Spleen (tissue), 11 donors: ENCODE measurements around the gene BASP1. TPM values are rescaled to one million over a fixed set of nuclear protein-coding genes. Genes with fewer than 3 reads are reported as not detected.
A peak's percentile ranks its signal among the peaks of the same experiment; 100 is the strongest.

ENCODE experiments used
- DNase-seq: peaks from one replicate; pipeline ENCODE4 v3.0.0-alpha.2; 2020
- H3K27ac ChIP-seq, 8 donors: fragments of 200-600 bp; sonication (generic) in 7 of 8; 1 replicate in 4 of 8; 2 replicates in 4 of 8; pipeline versions ENCODE4 v1.5.0 to v1.8.0; 2016 to 2021; ENCODE audit warnings: inconsistent platforms in 4 of 8, mild to moderate bottlenecking in 4 of 8, moderate library complexity in 1 of 8
- H3K27me3 ChIP-seq, 7 donors: fragments of 200-600 bp; sonication (generic) in 6 of 7; replicated peaks in 1 of 7; 1 replicate in 4 of 7; 2 replicates in 3 of 7; pipeline versions ENCODE4 v1.5.0 to v1.8.0; 2016 to 2021; ENCODE audit warnings: inconsistent platforms in 3 of 7, mild to moderate bottlenecking in 1 of 7
- H3K36me3 ChIP-seq, 6 donors: fragments of 200-600 bp; sonication (generic) in 5 of 6; 1 replicate in 4 of 6; 2 replicates in 2 of 6; pipeline versions ENCODE4 v1.5.0 to v1.8.0; 2016 to 2021; ENCODE audit warnings: inconsistent platforms in 2 of 6
- H3K4me1 ChIP-seq, 6 donors: fragments of 200-600 bp; sonication (generic) in 5 of 6; 1 replicate in 3 of 6; 2 replicates in 3 of 6; pipeline versions ENCODE4 v1.5.0 to v1.8.0; 2016 to 2021; ENCODE audit warnings: inconsistent platforms in 3 of 6
- H3K4me3 ChIP-seq, 8 donors: fragments of 200-600 bp; sonication (generic) in 7 of 8; 1 replicate in 4 of 8; 2 replicates in 4 of 8; pipeline versions ENCODE4 v1.5.0 to v1.8.0; 2016 to 2021; ENCODE audit warnings: inconsistent platforms in 4 of 8, mild to moderate bottlenecking in 4 of 8, moderate library complexity in 2 of 8
- H3K9me3 ChIP-seq, 8 donors: fragments of 200-600 bp; sonication (generic) in 7 of 8; 1 replicate in 4 of 8; 2 replicates in 4 of 8; pipeline versions ENCODE4 v1.5.0 to v1.8.0; 2016 to 2021; ENCODE audit warnings: inconsistent platforms in 4 of 8
- POLR2A ChIP-seq, 3 donors: fragments of 450-650 bp; IDR thresholded peaks; one replicate each; pipeline ENCODE4 v1.5.1; 2017; ENCODE audit warnings: antibody characterized with exemption in 3 of 3, mild to moderate bottlenecking in 1 of 3
- POLR2AphosphoS5 ChIP-seq, 3 donors: sonication (generic); formaldehyde crosslinking; IDR thresholded peaks; one replicate each; pipeline ENCODE4 v1.5.1; 2017; ENCODE audit warnings: antibody characterized with exemption in 3 of 3
- WGBS, 5 donors: extraction: QIAGEN DNeasy Blood & Tissue Kit in 3 of 5; methylation state at CpG; one replicate each; pipeline versions ENCODE4 v1.1.5 to v1.1.7; 2013 to 2018; 5-methylcytosine and 5-hydroxymethylcytosine counted together
- intact Hi-C: fragments of 100-400 bp; cut with DNase I; formaldehyde crosslinking; loops from one replicate; pipeline ENCODE4 v1.15.0; 2023; ENCODE audit warnings: low total_unique reads
- polyA plus RNA-seq, 3 donors: library from polyadenylated mRNA; stranded (reverse); fragments of 200-250 nt; gene quantifications; one replicate each; pipeline ENCODE4 v1.2.1, GENCODE V29; 2013
- total RNA-seq, 7 donors: library from RNA; depleted of rRNA in 3 of 7; stranded (reverse); fragments of >200 nt in 3 of 7; fragmentation: NEBNext Ultra II Directional in 4 of 7; extraction: Animal tissue kit (Norgen Biotek cat#: 25700) in 4 of 7; gene quantifications; one replicate each; pipeline versions ENCODE4 v1.1.0 to v1.2.1, GENCODE V29; 2016 to 2021
- TF ChIP-seq, protein P1 (sequence below), 11 experiments: fragments of 200-600 bp in 7 of 11; fragments of 450-650 bp in 4 of 11; sonication (generic) in 4 of 11; IDR thresholded peaks in 8 of 11; conservative IDR thresholded peaks in 3 of 11; 1 replicate in 7 of 11; 2 replicates in 4 of 11; pipeline versions ENCODE4 v1.4.0 to v1.8.0; 2016 to 2021; ENCODE audit warnings: antibody characterized with exemption in 11 of 11, inconsistent platforms in 4 of 11, mild to moderate bottlenecking in 1 of 11
- donor health status: healthy with polysubstance abuse.
- donor health status: DM: no; HTN: no; CAD: no; lungs with moderate emphysema.
- donor health status: DM: no; HTN: no; CAD: no.
- donor health status: Bipolar disorder and iron deficiency.
- donor health status: healthy.
- donor health status: DM: no; HTN: no; CAD: no.
- donor health status: DM: yes; HTN: yes; CAD: no.

Gene BASP1
- total and polyA plus RNA-seq, 10 donors: 44.5 to 168 (median 102) TPM

DNA sequence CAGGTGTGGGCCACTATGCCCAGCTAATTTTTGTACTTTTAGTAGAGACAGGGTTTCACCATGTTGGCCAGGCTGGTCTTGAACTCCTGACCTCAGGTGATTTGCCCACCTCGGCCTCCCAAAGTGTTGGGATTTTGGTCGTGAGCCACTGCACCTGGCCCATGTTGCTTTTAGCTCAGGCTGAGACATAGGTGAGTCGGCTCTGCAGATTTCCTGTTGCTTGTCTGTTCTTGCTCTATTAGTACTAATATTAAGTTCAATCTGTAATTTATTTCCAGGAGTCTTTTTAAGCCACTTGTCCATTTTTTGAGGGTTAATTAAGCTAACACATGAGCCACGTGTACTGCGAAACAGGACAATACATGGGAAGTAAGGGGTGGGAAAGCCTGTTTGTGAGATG lies 21.4 kb upstream of the BASP1 start:
- no peak for DNase-seq
- 86 to 95% (median 92%) methylated on average over 5 of the region's 5 CpGs for WGBS, 5 donors
- Histone ChIP-seq H3K27me3 (no peaks in the 10 kb centered on the region), H3K4me1 (peaks cover 0 to 2% (median 0%) of the 10 kb centered on the region in 6 donors), H3K4me3 (no peak overlapping the region), H3K27ac (no peak overlapping the region), H3K9me3 (peaks cover 0 to 10% (median 0%) of the 10 kb centered on the region in 8 donors), H3K36me3 (no peaks in the 10 kb centered on the region)
- intact Hi-C loops: no loop called here
- TF ChIP-seq POLR2AphosphoS5 (IDR thresholded peaks at IDR 0.05): no peak

DNA sequence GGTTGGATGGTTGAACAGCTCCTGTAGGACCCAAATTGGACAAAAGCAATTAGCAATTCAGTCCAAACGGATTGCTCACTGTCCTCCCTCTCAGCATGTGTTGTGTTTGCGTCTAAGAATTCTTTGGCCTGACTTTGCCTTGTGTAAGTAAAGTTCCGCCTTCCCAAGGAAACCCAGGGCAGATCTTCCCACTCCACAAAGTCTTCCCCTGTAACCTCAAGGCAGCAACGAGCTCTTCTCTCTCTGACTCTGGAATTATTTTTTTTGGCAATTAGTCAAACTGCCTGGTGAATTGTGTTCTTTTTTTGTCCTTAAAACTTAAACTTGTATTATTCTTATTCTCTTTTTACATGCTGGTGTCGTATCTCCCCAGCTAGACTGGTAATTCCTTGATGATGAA lies 20.7 kb upstream of the BASP1 start:
- TF ChIP-seq POLR2AphosphoS5 (IDR thresholded peaks at IDR 0.05) (no peak), POLR2A (IDR thresholded peaks at IDR 0.05) (no peak)
- TF ChIP-seq, protein P1, sequence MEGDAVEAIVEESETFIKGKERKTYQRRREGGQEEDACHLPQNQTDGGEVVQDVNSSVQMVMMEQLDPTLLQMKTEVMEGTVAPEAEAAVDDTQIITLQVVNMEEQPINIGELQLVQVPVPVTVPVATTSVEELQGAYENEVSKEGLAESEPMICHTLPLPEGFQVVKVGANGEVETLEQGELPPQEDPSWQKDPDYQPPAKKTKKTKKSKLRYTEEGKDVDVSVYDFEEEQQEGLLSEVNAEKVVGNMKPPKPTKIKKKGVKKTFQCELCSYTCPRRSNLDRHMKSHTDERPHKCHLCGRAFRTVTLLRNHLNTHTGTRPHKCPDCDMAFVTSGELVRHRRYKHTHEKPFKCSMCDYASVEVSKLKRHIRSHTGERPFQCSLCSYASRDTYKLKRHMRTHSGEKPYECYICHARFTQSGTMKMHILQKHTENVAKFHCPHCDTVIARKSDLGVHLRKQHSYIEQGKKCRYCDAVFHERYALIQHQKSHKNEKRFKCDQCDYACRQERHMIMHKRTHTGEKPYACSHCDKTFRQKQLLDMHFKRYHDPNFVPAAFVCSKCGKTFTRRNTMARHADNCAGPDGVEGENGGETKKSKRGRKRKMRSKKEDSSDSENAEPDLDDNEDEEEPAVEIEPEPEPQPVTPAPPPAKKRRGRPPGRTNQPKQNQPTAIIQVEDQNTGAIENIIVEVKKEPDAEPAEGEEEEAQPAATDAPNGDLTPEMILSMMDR (IDR thresholded peaks at IDR 0.05 in 8 of 11, conservative IDR thresholded peaks at IDR 0.05 in 3 of 11): no peak
- intact Hi-C loops: no loop called here
- no peak overlapping the region for H3K4me3 ChIP-seq
- no peaks in the 10 kb centered on the region for H3K36me3 ChIP-seq
- H3K27me3 ChIP-seq: no peaks in the 10 kb centered on the region
- H3K4me1 ChIP-seq: no peaks in the 10 kb centered on the region
- no peak overlapping the region for H3K27ac ChIP-seq
- 74 to 88% (median 81%) methylated on average over 5 of the region's 5 CpGs for WGBS, 5 donors
- DNase-seq: no peak
- H3K9me3 ChIP-seq: peaks cover 0 to 10% (median 0%) of the 10 kb centered on the region in 8 donors

DNA sequence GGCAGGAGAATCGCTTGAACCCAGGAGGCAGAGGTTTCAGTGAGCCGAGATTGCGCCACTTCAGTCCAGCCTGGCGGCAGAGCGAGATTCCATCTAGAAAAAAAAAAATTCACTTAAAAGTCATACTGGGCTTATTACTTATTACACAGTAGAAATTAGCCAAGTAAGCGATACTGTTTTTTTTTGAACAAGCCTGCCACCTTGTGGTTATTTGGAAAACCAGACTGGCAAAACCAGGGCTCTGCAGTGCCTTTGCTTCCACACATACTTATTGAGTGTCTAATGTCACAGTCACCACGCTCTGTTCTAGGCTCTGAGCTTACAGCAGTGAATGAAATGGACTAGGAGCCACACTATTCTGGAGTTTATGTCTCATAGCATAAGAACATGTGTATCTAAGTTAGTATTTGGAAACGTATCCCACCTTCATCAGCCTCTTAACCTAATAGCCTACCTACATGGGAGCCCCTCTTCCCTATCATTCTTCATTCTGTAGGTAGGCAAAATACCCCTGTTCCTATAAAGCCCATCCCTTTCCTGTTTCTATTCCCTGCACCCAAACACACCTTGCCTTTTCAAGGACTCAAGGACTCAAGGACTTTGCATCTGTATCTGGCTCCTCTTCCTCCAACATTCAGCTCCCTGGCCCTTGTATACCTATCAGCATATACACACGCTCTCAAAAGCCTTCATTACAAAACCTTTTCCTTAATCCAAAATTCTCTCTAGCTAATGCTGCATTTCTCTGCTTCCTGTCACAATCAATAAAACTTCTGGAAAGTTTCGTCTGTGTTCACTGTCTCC lies 13.9 kb upstream of the BASP1 start:
- H3K4me3 ChIP-seq: no peak overlapping the region
- TF ChIP-seq POLR2AphosphoS5 (IDR thresholded peaks at IDR 0.05): no peak
- TF ChIP-seq, protein P1 (IDR thresholded peaks at IDR 0.05 in 8 of 11, conservative IDR thresholded peaks at IDR 0.05 in 3 of 11): peak; percentile 31 to 85 (median 65)
- H3K36me3 ChIP-seq: no peaks in the 10 kb centered on the region
- WGBS, 5 donors: 43 to 50% (median 45%) methylated on average over 10 of the region's 10 CpGs
- H3K4me1 ChIP-seq: peaks cover 0 to 3% (median 0%) of the 10 kb centered on the region in 6 donors
- no peak overlapping the region for H3K27ac ChIP-seq
- intact Hi-C loops: no loop called here
- peaks cover 0 to 32% (median 0%) of the 10 kb centered on the region in 7 donors for H3K27me3 ChIP-seq
- no peaks in the 10 kb centered on the region for H3K9me3 ChIP-seq
- DNase-seq: no peak

DNA sequence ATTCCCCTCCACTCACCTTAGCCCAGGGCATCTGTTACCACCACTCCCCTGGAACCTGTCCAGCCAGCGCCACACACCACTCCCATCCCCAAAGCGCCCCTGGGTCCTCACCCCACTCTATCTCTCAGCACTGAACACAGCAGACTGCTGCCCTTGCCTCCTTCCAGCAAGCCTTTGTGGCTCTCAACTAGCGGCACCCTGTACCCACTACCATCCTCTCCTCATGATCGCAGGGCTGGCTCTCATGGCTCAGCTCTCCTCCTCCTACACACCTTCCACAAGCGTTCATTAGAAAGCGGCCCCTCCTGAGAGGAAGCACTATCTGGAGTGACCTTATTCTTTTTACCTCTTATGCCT lies 13.3 kb upstream of the BASP1 start:
- no peak overlapping the region for H3K4me3 ChIP-seq
- H3K4me1 ChIP-seq: peaks cover 0 to 3% (median 0%) of the 10 kb centered on the region in 6 donors
- no peak overlapping the region for H3K27ac ChIP-seq
- H3K36me3 ChIP-seq: no peaks in the 10 kb centered on the region
- intact Hi-C loops: no loop called here
- H3K27me3 ChIP-seq: peaks cover 0 to 32% (median 0%) of the 10 kb centered on the region in 7 donors
- DNase-seq: no peak
- TF ChIP-seq, protein P1 (IDR thresholded peaks at IDR 0.05 in 8 of 11, conservative IDR thresholded peaks at IDR 0.05 in 3 of 11): no peak
- TF ChIP-seq POLR2AphosphoS5 (IDR thresholded peaks at IDR 0.05): no peak
- no peak for TF ChIP-seq POLR2A (IDR thresholded peaks at IDR 0.05)
- 66 to 83% (median 72%) methylated on average over 6 of the region's 6 CpGs for WGBS, 5 donors
- H3K9me3 ChIP-seq: no peaks in the 10 kb centered on the region
